GM18498 (cell line): ENCODE data around the gene ACVR1C.

ENCODE experiments used
- ATAC-seq: cut with Tn5 transposase; IDR thresholded peaks from one replicate; pipeline ENCODE4 v1.9.1; 2021; ENCODE audit warnings: mild to moderate bottlenecking, moderate library complexity; ENCODE audit not compliant: unreplicated experiment

The ACVR1C gene

GRCh38 chr2:157500334-157500733 lies 128.3 kb downstream of the ACVR1C start:
- ATAC-seq: no peak

GRCh38 chr2:157498483-157498882 lies 130.2 kb downstream of the ACVR1C start:
- no peak for ATAC-seq

GRCh38 chr2:157497638-157498314 lies 130.9 kb downstream of the ACVR1C start:
- ATAC-seq: peak; percentile 78

- peak; percentile 99 for ATAC-seq
Observed at GRCh38 chr2:157492189-157492773, 136.4 kb downstream of the ACVR1C start.

GRCh38 chr2:157489983-157490382 lies 138.7 kb downstream of the ACVR1C start:
- ATAC-seq: no peak

- no peak for ATAC-seq
Observed at GRCh38 chr2:157488877-157489276, 139.8 kb downstream of the ACVR1C start.

- ATAC-seq: no peak
Observed at GRCh38 chr2:157487747-157488146, 140.9 kb downstream of the ACVR1C start.

- no peak for ATAC-seq
Observed at GRCh38 chr2:157487271-157487610, 141.4 kb downstream of the ACVR1C start.

GRCh38 chr2:157486596-157487270 lies 141.9 kb downstream of the ACVR1C start:
- ATAC-seq: no peak

GRCh38 chr2:157480182-157480961 lies 148.3 kb downstream of the ACVR1C start:
- peak; percentile 78 for ATAC-seq

- peak; percentile 70 for ATAC-seq
Observed at GRCh38 chr2:157479081-157480027, 149.3 kb downstream of the ACVR1C start.

GRCh38 chr2:157477919-157478318 lies 150.7 kb downstream of the ACVR1C start:
- ATAC-seq: no peak

- no peak for ATAC-seq
Observed at GRCh38 chr2:157476953-157477709, 151.5 kb downstream of the ACVR1C start.
